Measurements from ENCODE around the gene MOB3B.

GRCh38 chr9:27329291-27329690, 200.3 kb downstream of the MOB3B start:
- TF ChIP-seq CTCF (IDR thresholded peaks at IDR 0.05) = no peak
- TF ChIP-seq POLR2A (IDR thresholded peaks at IDR 0.05) = no peak
